GM21737 (cell line): ENCODE results near the gene CFAP43.
"Not testable (repeated sequence)": the region's sequence is repeated elsewhere in the genome, so short reads cannot be mapped to it uniquely, and the experiment has no call there.

ENCODE experiments used
- ATAC-seq: cut with Tn5 transposase; IDR thresholded peaks from one replicate; pipeline ENCODE4 v1.9.1; 2021; ENCODE audit warnings: mild to moderate bottlenecking, moderate library complexity; ENCODE audit not compliant: unreplicated experiment

The CFAP43 gene

GRCh38 chr10:104230490-104230889 is 1.7 kb downstream of the CFAP43 start:
- ATAC-seq = no peak

GRCh38 chr10:104223304-104223703 is 8.9 kb downstream of the CFAP43 start:
- ATAC-seq = no peak

GRCh38 chr10:104220522-104220921 is 11.6 kb downstream of the CFAP43 start:
- no peak for ATAC-seq

GRCh38 chr10:104218751-104219150 is 13.4 kb downstream of the CFAP43 start:
- ATAC-seq = no peak

- no peak for ATAC-seq
These were observed 15.5 kb downstream of the CFAP43 start for GRCh38 chr10:104216631-104217030.

GRCh38 chr10:104209575-104210198 is 22.5 kb downstream of the CFAP43 start:
- ATAC-seq = no peak

GRCh38 chr10:104208730-104209129 is 23.4 kb downstream of the CFAP43 start:
- ATAC-seq = no peak

- ATAC-seq = no peak
These were observed 29.9 kb downstream of the CFAP43 start for GRCh38 chr10:104202231-104202630.

- no peak for ATAC-seq
These were observed 30.5 kb downstream of the CFAP43 start for GRCh38 chr10:104201636-104202035.

- ATAC-seq = no peak
These were observed 32.6 kb downstream of the CFAP43 start for GRCh38 chr10:104199567-104199966.

GRCh38 chr10:104197364-104197763 is 34.8 kb downstream of the CFAP43 start:
- ATAC-seq = no peak

- ATAC-seq = no peak
These were observed 36.5 kb downstream of the CFAP43 start for GRCh38 chr10:104195706-104196105.

- ATAC-seq = no peak
These were observed 38.4 kb downstream of the CFAP43 start for GRCh38 chr10:104193787-104194186.

GRCh38 chr10:104190695-104191094 is 41.5 kb downstream of the CFAP43 start:
- ATAC-seq = no peak

- no peak for ATAC-seq
These were observed 48.5 kb downstream of the CFAP43 start for GRCh38 chr10:104183682-104184081.

GRCh38 chr10:104174136-104174535 is 58.0 kb downstream of the CFAP43 start:
- not testable (repeated sequence) for ATAC-seq

- ATAC-seq = no peak
These were observed 61.4 kb downstream of the CFAP43 start for GRCh38 chr10:104170610-104171254.

- no peak for ATAC-seq
These were observed 76.6 kb downstream of the CFAP43 start for GRCh38 chr10:104155591-104155990.

GRCh38 chr10:104151737-104152136 is 80.4 kb downstream of the CFAP43 start:
- ATAC-seq = no peak

- no peak for ATAC-seq
These were observed 82.0 kb downstream of the CFAP43 start for GRCh38 chr10:104150139-104150538.

- ATAC-seq = no peak
These were observed 85.3 kb downstream of the CFAP43 start for GRCh38 chr10:104146882-104147281.

- ATAC-seq = no peak
These were observed 87.2 kb downstream of the CFAP43 start for GRCh38 chr10:104144931-104145330.

GRCh38 chr10:104143829-104144228 is 88.3 kb downstream of the CFAP43 start:
- no peak for ATAC-seq
